TTC549 (cell line): ENCODE measurements around the gene ABHD4.
"Not testable (repeated sequence)": the region's sequence is repeated elsewhere in the genome, so short reads cannot be mapped to it uniquely, and the experiment has no call there.

Experiments
- FAIRE-seq: peaks from 2 replicates; lab custom pipeline; 2012; peaks lifted over from hg19 to GRCh38; lab: Jason Lieb, UNC

ABHD4 gene

GRCh38 chr14:22561661-22562579 lies 36.2 kb upstream of the ABHD4 start:
- no peak for FAIRE-seq

- no peak for FAIRE-seq
These were observed 34.1 kb upstream of the ABHD4 start for GRCh38 chr14:22563987-22564386.

- FAIRE-seq, result no peak
These were observed 33.6 kb upstream of the ABHD4 start for GRCh38 chr14:22564463-22564862.

- no peak for FAIRE-seq
These were observed 32.6 kb upstream of the ABHD4 start for GRCh38 chr14:22565391-22565945.

GRCh38 chr14:22566266-22566665 lies 31.8 kb upstream of the ABHD4 start:
- not testable (repeated sequence) for FAIRE-seq

GRCh38 chr14:22566845-22567244 lies 31.3 kb upstream of the ABHD4 start:
- FAIRE-seq, result no peak

- no peak for FAIRE-seq
These were observed 30.7 kb upstream of the ABHD4 start for GRCh38 chr14:22567437-22567836.

- FAIRE-seq, result no peak
These were observed 28.9 kb upstream of the ABHD4 start for GRCh38 chr14:22569106-22569736.

- FAIRE-seq, result no peak
These were observed 28.4 kb upstream of the ABHD4 start for GRCh38 chr14:22569737-22570131.

GRCh38 chr14:22570132-22570949 lies 27.8 kb upstream of the ABHD4 start:
- peak; percentile 74 for FAIRE-seq

- no peak for FAIRE-seq
These were observed 25.5 kb upstream of the ABHD4 start for GRCh38 chr14:22572562-22573058.

GRCh38 chr14:22573804-22574203 lies 24.3 kb upstream of the ABHD4 start:
- FAIRE-seq, result no peak

- FAIRE-seq, result no peak
These were observed 20.7 kb upstream of the ABHD4 start for GRCh38 chr14:22577334-22577908.

- FAIRE-seq, result no peak
These were observed 18.9 kb upstream of the ABHD4 start for GRCh38 chr14:22579236-22579635.

GRCh38 chr14:22579881-22580280 lies 18.2 kb upstream of the ABHD4 start:
- no peak for FAIRE-seq

- no peak for FAIRE-seq
These were observed 17.5 kb upstream of the ABHD4 start for GRCh38 chr14:22580625-22581024.

GRCh38 chr14:22583994-22584393 lies 14.1 kb upstream of the ABHD4 start:
- FAIRE-seq, result no peak

- no peak for FAIRE-seq
These were observed 10.9 kb upstream of the ABHD4 start for GRCh38 chr14:22587247-22587646.

- FAIRE-seq, result not testable (repeated sequence)
These were observed 10.2 kb upstream of the ABHD4 start for GRCh38 chr14:22587677-22588422.

- FAIRE-seq, result no peak
These were observed 9.5 kb upstream of the ABHD4 start for GRCh38 chr14:22588526-22589095.
